Measurements from ENCODE around the gene CNIH2. TPM values are rescaled to one million over a fixed set of nuclear protein-coding genes. Genes with fewer than 3 reads are reported as not detected.

CNIH2 gene
- total RNA-seq, result 1 to 10 TPM; 1.9 to 2.2 TPM

- Mint-ChIP-seq H3K36me3 (peaks cover 7% of the 10 kb centered on the region), H3K4me3 (peak within 1 kb of the TSS; percentile 80), H3K27me3 (peaks cover 10% of the 10 kb centered on the region), H3K4me1 (peaks cover 23% of the 10 kb centered on the region), H3K9me3 (no peaks in the 10 kb centered on the region), H3K27ac (peak within 1 kb of the TSS; percentile 4)
- peak; percentile 64 for DNase-seq
These were observed at the start of gene CNIH2 for GRCh38 chr11:66277471-66278362. Gene CNIH2, plus strand, starts transcription at chr11:66278175. Its CDS starts 282 bp downstream, at chr11:66278457.

GRCh38 chr11:66228521-66228920, 49.5 kb upstream of the CNIH2 start:
- Mint-ChIP-seq H3K27ac (no peak overlapping the region), H3K36me3 (peaks cover 8% of the 10 kb centered on the region), H3K9me3 (no peaks in the 10 kb centered on the region), H3K4me1 (no peaks in the 10 kb centered on the region), H3K4me3 (no peak overlapping the region), H3K27me3 (no peaks in the 10 kb centered on the region)
- DNase-seq, result no peak

- H3K4me3 Mint-ChIP-seq, result no peak overlapping the region
These were observed 47.8 kb upstream of the CNIH2 start for GRCh38 chr11:66230156-66230555.

DNA sequence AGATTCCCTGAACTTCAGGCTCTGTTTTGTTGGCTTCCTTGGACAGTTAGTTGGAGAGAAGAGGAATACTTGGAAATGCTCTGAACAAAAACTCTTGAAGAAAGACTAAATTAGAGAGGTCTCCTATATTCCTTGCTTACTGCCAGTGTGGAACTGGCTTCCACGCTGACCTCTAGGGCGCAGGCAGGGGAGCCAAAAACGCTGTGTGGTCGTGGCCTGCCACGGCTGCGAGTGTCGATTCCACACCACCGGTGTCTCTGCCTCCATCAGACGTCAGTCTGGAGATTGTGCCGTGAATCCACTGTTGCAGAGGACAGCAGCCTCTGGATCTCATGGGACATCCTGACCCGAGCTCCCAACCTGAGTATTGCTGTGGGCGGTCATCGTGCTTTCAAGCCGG, 47.0 kb upstream of the CNIH2 start:
- Mint-ChIP-seq H3K27ac (no peak overlapping the region), H3K9me3 (no peaks in the 10 kb centered on the region), H3K27me3 (no peaks in the 10 kb centered on the region)

More at GRCh38 chr11:66230156-66230555, 47.8 kb upstream of the CNIH2 start:
- peaks cover 12% of the 10 kb centered on the region for H3K36me3 Mint-ChIP-seq
- no peak for DNase-seq
- H3K27me3 Mint-ChIP-seq, result no peaks in the 10 kb centered on the region
- H3K27ac Mint-ChIP-seq, result no peak overlapping the region
- no peaks in the 10 kb centered on the region for H3K9me3 Mint-ChIP-seq
- H3K4me1 Mint-ChIP-seq, result no peaks in the 10 kb centered on the region

DNA sequence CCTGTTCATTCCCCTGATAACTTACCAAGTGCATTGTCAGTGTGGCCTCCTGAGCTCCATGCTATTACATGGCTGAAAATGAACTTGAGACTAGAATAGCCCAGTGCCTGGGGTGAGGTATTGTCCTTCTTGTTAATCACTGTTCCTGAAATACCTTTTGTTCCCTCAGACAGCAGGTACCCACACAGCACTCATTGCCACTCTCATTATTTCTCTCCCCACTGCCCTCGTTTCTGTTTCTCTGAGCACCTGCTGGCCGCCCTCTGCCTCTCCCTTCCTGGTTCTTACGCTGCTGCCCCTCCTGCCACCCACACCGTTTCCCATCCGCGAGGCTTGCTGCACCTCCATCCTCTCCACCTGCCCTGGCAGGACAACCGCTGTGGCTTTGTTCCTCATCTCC, 46.4 kb upstream of the CNIH2 start:
- no peaks in the 10 kb centered on the region for H3K4me1 Mint-ChIP-seq
- DNase-seq, result no peak
- no peaks in the 10 kb centered on the region for H3K9me3 Mint-ChIP-seq
- H3K27me3 Mint-ChIP-seq, result no peaks in the 10 kb centered on the region
- no peak overlapping the region for H3K4me3 Mint-ChIP-seq
- H3K36me3 Mint-ChIP-seq, result peaks cover 12% of the 10 kb centered on the region
- H3K27ac Mint-ChIP-seq, result no peak overlapping the region

More for the DNA sequence above, 47.0 kb upstream of the CNIH2 start:
- Mint-ChIP-seq H3K4me1 (no peaks in the 10 kb centered on the region), H3K36me3 (peaks cover 12% of the 10 kb centered on the region), H3K4me3 (no peak overlapping the region)
- DNase-seq, result no peak

- DNase-seq, result no peak
- Mint-ChIP-seq H3K36me3 (peaks cover 12% of the 10 kb centered on the region), H3K27me3 (no peaks in the 10 kb centered on the region), H3K27ac (no peak overlapping the region), H3K9me3 (no peaks in the 10 kb centered on the region), H3K4me3 (no peak overlapping the region), H3K4me1 (no peaks in the 10 kb centered on the region)
These were observed 45.2 kb upstream of the CNIH2 start for GRCh38 chr11:66232769-66233168.

GRCh38 chr11:66233301-66233700, 44.7 kb upstream of the CNIH2 start:
- H3K9me3 Mint-ChIP-seq, result no peaks in the 10 kb centered on the region
- no peak overlapping the region for H3K4me3 Mint-ChIP-seq
- H3K36me3 Mint-ChIP-seq, result peaks cover 12% of the 10 kb centered on the region
- H3K27ac Mint-ChIP-seq, result no peak overlapping the region
- no peaks in the 10 kb centered on the region for H3K27me3 Mint-ChIP-seq
- DNase-seq, result no peak
- H3K4me1 Mint-ChIP-seq, result no peaks in the 10 kb centered on the region

DNA sequence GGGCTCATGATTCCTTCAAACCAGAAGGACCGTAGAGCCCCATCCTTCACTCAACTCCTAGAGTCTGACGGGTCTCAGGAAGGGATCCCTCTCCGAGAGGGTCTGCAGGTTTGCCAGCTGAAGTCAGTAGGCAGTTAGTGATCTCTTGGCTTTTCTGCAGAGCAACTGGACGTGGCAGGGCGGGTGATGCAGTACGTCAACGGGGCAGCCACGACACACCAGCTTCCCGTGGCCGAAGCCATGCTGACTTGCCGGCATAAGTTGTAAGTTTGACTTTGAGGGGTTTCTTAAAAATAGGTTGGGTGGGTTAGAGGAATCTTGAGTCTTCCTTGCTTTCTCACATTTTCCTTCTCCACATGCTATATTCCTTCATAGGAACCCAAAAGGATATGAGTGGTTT, 42.8 kb upstream of the CNIH2 start:
- DNase-seq, result no peak
- Mint-ChIP-seq H3K9me3 (no peaks in the 10 kb centered on the region), H3K4me3 (no peak overlapping the region), H3K4me1 (no peaks in the 10 kb centered on the region), H3K27ac (no peak overlapping the region), H3K27me3 (no peaks in the 10 kb centered on the region), H3K36me3 (peaks cover 10% of the 10 kb centered on the region)

DNA sequence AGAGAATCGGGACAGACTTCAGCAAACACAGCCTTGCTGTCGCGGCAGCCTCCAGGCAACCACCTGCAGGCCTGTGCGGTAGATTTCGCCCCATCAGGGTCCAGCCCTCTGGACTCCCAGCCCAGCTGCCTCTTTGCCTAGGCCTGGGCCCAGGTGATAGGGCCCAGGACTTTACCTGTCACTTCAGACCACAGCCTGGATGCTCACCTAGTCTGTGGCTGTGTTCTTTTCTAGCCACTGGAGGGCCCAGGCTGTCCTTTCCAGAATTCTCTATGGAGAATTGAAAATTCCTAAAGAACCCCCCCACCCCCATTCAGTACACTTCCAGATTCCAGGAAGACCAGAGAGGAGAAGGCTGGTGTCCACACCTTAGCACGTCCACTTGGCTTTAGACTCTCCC, 40.1 kb upstream of the CNIH2 start:
- H3K4me1 Mint-ChIP-seq, result no peaks in the 10 kb centered on the region
- no peaks in the 10 kb centered on the region for H3K27me3 Mint-ChIP-seq
- H3K27ac Mint-ChIP-seq, result peak overlapping the region; percentile 25
- DNase-seq, result no peak
- H3K9me3 Mint-ChIP-seq, result no peaks in the 10 kb centered on the region
- peaks cover 5% of the 10 kb centered on the region for H3K36me3 Mint-ChIP-seq
- no peak overlapping the region for H3K4me3 Mint-ChIP-seq

GRCh38 chr11:66238786-66239413, 39.1 kb upstream of the CNIH2 start:
- Mint-ChIP-seq H3K27ac (no peak overlapping the region), H3K9me3 (no peaks in the 10 kb centered on the region), H3K36me3 (peaks cover 4% of the 10 kb centered on the region), H3K4me3 (no peak overlapping the region), H3K4me1 (peaks cover 1% of the 10 kb centered on the region), H3K27me3 (no peaks in the 10 kb centered on the region)
- no peak for DNase-seq

DNA sequence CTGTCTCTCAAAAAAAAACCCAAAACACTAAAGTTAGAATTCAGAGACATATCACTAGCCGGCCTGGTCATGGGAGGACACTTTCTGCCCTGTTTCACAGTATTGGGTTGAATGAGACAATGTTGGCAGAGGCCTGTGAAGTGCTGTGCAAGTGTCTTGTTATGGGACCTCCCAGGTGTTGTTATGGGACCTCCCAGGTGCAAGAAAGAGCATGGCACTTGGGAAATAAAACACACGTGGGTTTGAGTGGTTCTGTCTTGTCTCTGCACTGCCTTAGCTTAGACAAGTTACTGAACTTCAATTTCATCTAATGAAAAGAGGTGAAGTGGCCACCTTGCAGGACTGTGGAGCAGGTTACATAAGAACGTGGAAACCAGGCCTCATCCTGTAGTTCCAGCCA, 38.5 kb upstream of the CNIH2 start:
- no peaks in the 10 kb centered on the region for H3K27me3 Mint-ChIP-seq
- DNase-seq, result no peak
- peaks cover 2% of the 10 kb centered on the region for H3K36me3 Mint-ChIP-seq
- peaks cover 4% of the 10 kb centered on the region for H3K4me1 Mint-ChIP-seq
- no peak overlapping the region for H3K27ac Mint-ChIP-seq
- no peak overlapping the region for H3K4me3 Mint-ChIP-seq
- H3K9me3 Mint-ChIP-seq, result no peaks in the 10 kb centered on the region

- H3K27me3 Mint-ChIP-seq, result no peaks in the 10 kb centered on the region
- no peak for DNase-seq
- H3K4me3 Mint-ChIP-seq, result no peak overlapping the region
- H3K9me3 Mint-ChIP-seq, result no peaks in the 10 kb centered on the region
- H3K4me1 Mint-ChIP-seq, result peaks cover 4% of the 10 kb centered on the region
- peak overlapping the region; percentile 1 for H3K27ac Mint-ChIP-seq
- no peaks in the 10 kb centered on the region for H3K36me3 Mint-ChIP-seq
These were observed 37.8 kb upstream of the CNIH2 start for GRCh38 chr11:66239998-66240780.

DNA sequence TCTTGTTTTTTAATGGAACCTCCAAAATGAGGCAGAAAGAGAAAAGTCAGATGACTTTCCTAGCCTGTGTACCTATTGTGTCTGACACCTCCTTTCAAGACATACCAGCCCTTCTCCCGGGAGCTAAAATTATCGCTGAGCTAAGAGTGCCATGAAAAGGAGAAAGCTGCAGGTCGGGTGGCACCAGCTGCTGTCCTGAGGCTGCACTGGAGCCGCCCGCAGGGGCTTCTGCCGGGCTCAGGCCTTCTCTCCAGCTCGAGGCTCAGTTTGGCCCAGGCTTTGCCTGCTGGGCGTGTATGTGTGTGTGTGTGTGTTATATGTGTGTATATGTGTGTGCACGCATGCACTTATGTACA, 37.2 kb upstream of the CNIH2 start:
- Mint-ChIP-seq H3K27ac (peak overlapping the region; percentile 1), H3K4me3 (no peak overlapping the region), H3K27me3 (no peaks in the 10 kb centered on the region), H3K9me3 (no peaks in the 10 kb centered on the region), H3K4me1 (peaks cover 4% of the 10 kb centered on the region), H3K36me3 (no peaks in the 10 kb centered on the region)
- DNase-seq, result no peak

- DNase-seq, result no peak
- H3K27ac Mint-ChIP-seq, result peak overlapping the region; percentile 21
- peaks cover 4% of the 10 kb centered on the region for H3K4me1 Mint-ChIP-seq
- H3K36me3 Mint-ChIP-seq, result no peaks in the 10 kb centered on the region
- H3K9me3 Mint-ChIP-seq, result no peaks in the 10 kb centered on the region
- H3K4me3 Mint-ChIP-seq, result no peak overlapping the region
- H3K27me3 Mint-ChIP-seq, result no peaks in the 10 kb centered on the region
These were observed 35.7 kb upstream of the CNIH2 start for GRCh38 chr11:66242095-66242765.

Data from activated naive CD8-positive, alpha-beta T cell treated with anti-CD3 and anti-CD28 coated beads for 36 hours (primary cell).